HFF-Myc (cell line): ENCODE data around the gene NR3C2.

Experiments
- DNase-seq: peaks from one replicate; pipeline ENCODE4 v3.0.0-alpha.2; 2011; ENCODE audit warnings: low read depth; ENCODE audit errors: extremely low read depth
- H3K4me3 ChIP-seq: replicated peaks from 2 replicates; pipeline ENCODE4 v1.5.1; 2011; ENCODE audit warnings: low read depth, mild to moderate bottlenecking, control low read depth, low read length
- TF ChIP-seq, protein P1 (sequence below): IDR thresholded peaks from 2 replicates; pipeline ENCODE4 v1.5.1; 2012; ENCODE audit warnings: mild to moderate bottlenecking, low read depth, low read length, control low read depth; ENCODE audit errors: missing control alignments

Gene NR3C2

DNA sequence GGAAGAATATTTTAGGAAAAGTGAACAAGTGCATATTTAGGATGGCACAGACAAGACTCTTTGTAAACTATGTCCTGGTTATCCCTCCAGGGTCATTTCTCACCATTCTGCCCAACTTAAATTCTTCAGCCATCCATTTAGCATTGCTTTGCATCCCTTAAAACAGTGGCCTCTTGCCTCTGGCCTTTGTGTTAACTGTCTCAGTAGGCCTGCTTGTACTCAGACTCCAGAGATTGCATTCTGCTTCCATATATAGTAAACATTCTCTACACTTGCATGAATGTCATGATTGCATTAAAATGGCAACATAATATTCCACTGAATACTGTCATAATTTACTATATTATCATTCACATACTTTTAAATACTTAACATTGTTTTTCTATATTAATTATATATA lies 43.2 kb downstream of the NR3C2 start:
- H3K4me3 ChIP-seq, result no peak overlapping the region
- DNase-seq, result no peak
- TF ChIP-seq, protein P1, sequence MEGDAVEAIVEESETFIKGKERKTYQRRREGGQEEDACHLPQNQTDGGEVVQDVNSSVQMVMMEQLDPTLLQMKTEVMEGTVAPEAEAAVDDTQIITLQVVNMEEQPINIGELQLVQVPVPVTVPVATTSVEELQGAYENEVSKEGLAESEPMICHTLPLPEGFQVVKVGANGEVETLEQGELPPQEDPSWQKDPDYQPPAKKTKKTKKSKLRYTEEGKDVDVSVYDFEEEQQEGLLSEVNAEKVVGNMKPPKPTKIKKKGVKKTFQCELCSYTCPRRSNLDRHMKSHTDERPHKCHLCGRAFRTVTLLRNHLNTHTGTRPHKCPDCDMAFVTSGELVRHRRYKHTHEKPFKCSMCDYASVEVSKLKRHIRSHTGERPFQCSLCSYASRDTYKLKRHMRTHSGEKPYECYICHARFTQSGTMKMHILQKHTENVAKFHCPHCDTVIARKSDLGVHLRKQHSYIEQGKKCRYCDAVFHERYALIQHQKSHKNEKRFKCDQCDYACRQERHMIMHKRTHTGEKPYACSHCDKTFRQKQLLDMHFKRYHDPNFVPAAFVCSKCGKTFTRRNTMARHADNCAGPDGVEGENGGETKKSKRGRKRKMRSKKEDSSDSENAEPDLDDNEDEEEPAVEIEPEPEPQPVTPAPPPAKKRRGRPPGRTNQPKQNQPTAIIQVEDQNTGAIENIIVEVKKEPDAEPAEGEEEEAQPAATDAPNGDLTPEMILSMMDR, result no peak

DNA sequence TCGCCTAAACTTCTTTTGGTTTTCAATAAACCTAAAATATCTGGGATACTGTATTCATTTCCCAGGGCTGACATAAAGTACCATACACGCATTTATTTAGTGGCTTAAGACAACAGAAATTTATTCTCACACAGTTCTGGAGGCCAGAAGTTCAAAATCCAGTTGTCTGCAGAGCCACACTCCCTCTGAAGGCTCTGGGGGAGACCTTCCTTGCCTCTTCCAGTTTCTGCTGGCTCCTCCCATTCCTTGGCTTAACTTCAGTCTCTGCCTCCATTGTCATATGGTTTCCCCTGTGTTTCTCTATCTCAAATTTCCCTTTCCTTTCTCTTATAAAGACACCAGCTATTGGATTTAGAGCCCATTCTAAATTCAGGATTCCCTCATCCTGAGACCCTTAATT lies 44.4 kb downstream of the NR3C2 start:
- DNase-seq, result no peak
- TF ChIP-seq, protein P1, result no peak
- no peak overlapping the region for H3K4me3 ChIP-seq

DNA sequence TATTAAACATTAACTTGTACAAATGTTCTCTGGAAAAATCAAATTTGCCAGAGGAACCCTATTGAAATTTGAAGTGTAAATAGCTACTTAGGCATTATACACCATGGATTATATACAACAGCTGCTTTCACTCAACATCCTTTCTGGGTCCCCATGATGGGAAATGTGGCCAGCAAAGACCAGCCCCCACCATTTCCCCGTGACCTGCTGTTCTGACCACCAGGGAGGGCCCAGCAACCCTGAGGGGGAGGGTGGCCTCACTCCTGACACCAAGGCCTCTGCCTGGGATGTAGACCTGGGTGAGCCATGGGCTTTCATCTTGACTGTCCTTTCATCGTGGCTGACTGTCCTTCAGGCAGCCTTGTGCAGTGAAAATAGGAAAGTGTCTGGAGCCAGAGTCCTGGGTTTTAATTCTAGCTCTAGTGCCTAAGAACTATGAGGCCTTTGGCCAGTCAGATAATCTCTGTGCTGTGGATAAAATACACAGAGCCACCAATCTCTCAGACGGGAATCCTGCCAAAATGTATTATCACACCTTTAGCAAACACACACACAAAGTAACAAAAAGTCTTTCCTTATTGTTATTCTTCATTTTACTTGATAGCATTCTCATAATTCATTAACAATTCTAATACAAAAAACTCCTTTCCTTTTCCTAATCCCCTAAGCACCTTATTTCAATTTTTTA lies 45.1 kb downstream of the NR3C2 start:
- H3K4me3 ChIP-seq, result no peak overlapping the region
- TF ChIP-seq, protein P1, result no peak
- DNase-seq, result no peak

DNA sequence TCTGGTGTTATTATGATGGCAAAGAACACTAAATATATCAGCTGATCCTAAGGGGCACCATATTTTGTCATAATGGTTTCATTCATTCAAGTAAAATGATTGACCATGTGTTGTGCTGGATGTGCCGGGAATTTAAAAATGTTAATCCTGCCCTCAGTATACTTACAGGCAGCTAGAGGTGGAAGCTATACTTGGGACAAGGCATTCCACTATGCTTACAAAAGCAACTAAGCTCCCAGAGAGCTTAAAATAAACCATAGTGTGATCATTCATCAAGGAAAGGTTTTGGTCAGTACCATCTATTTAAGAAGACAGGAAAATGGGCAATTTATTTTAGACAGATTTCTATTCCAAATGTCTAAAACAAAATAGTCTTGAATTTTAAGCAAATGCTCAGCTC lies 46.4 kb downstream of the NR3C2 start:
- no peak for DNase-seq
- TF ChIP-seq, protein P1, result no peak
- no peak overlapping the region for H3K4me3 ChIP-seq

DNA sequence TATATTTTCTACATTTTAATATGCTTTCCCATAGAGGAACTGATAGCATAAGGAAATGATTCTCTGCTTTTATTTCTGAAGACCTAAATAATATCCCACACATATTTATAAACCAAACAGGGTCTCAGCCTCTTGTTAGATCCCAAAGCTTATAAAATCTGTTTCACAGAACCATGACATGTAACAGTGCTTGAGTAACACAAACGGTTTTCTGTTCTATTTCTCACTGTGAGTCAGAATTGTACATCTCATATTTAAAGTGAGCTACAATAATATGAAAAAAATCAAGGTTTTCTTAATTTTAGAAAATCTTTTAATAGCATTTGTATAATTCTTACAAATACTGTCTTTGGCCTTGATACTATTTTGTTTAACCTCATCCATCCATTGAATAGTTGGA lies 51.2 kb downstream of the NR3C2 start:
- TF ChIP-seq, protein P1, result no peak
- no peak overlapping the region for H3K4me3 ChIP-seq
- DNase-seq, result no peak

DNA sequence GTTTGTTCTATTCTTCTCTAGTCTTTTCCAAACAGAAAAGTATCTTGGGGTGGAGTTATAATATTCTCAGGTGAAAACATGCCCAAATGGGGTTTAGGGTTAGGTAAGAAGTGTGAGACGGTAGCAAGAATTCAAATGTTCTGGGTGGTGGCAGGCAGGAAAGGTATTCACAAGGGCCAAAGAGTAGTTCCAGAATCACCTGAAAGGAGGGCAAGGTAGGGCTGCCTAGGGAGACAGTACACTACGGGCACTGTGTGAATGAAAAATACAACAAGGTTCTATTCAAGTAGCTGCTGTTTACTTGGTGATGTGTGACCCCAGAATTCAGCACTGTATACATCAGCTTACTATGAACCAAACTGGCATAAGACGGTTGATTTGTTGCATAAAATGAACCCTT lies 51.9 kb downstream of the NR3C2 start:
- DNase-seq, result no peak
- H3K4me3 ChIP-seq, result no peak overlapping the region
- TF ChIP-seq, protein P1, result no peak

DNA sequence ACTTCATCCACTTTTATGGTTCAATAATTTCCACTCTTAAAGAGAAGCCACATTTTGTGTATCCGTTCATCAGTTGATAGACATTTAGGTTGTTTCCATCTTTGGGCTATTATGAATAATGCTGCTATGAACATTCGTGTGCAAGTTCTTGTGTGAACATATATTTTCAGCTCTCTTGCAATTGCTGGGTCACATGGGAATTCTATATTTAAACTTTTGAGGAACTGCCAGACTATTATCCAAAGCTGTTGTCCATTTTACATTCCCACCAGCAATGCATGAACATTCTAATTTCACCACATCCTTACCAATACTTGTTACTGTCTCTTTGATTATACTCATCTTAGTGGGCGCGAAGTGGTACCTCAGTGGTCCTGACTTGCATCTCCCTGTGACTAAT lies 61.9 kb downstream of the NR3C2 start:
- TF ChIP-seq, protein P1, result no peak
- DNase-seq, result no peak
- H3K4me3 ChIP-seq, result no peak overlapping the region
